Measurements from ENCODE around the gene CTRL. TPM values are rescaled to one million over a fixed set of nuclear protein-coding genes. Genes with fewer than 3 reads are reported as not detected.

CTRL gene
- total and polyA plus RNA-seq, 2 donors (not counting 3 experiments of a cell fraction or from before 2014, with no cell fraction given) = 1.0 to 1.1 TPM

DNA sequence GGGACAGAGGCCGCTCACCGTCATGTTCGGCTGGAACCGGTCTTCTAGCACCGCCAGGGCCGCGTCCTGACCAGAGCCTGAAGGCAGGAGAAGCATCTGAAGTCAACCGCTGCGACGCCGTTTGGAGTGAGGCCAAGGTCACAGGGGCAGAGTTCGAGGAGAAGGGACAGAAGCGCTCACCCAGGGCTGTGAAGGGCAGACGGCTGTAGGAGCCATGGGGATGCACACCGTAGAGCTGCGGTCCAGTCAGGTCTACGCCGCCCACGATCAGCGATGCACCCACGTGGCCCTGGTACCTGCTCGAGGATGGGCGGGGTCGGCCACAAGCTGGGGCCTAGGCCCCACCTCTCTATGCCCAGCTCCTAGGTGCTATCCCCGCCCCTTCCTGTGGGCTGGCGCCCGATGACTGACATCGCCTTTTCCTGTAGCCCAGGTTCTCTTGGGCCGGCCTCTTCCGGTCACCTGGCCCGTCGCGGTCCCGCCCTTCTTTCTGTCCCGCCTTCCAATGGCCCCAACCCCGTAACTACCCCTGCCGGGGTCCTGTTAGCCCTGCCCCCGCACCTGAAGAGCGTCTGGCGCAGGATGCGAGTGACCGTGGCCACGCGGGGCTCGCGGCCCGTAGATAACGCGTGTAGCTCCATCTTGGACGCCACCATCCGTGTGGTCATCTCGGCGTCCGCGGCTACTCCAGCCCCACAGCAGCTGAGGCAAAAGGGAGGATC, 3.9 kb upstream of the CTRL start:
- peak overlapping the region; percentile 31 to 88 (median 58) for H3K4me3 ChIP-seq (replicated peaks in 1 of 3; ENCODE audit: insufficient read depth in 1 of 3, low read depth in 1 of 3, low read length in 3 of 3)
- no TSS peak for BruUV-seq (replicated peaks)
- H3K9ac ChIP-seq (replicated peaks; ENCODE audit: extremely low read depth, insufficient read depth, low read length) = peak overlapping the region; percentile 77
- no peaks in the 10 kb centered on the region for H3K79me2 ChIP-seq (ENCODE audit: control insufficient read depth, insufficient read depth, low read length)
- peak overlapping the region; percentile 36 for H3K27ac ChIP-seq (ENCODE audit: insufficient read depth, low read depth, low read length)
- H3K4me2 ChIP-seq (ENCODE audit: insufficient read depth, low read length) = peak overlapping the region; percentile 78
- H3K9me1 ChIP-seq (replicated peaks; ENCODE audit: control insufficient read depth, extremely low read depth, insufficient read depth, low read length) = no peaks in the 10 kb centered on the region
- H2AFZ ChIP-seq (ENCODE audit: low read depth, low read length) = peak overlapping the region; percentile 45
- DNase-seq (ENCODE audit: low read depth, low spot score) (peak; percentile 91), FAIRE-seq (peak; percentile 97)
- TF ChIP-seq POLR2AphosphoS5 (IDR thresholded peaks at IDR 0.05; ENCODE audit: insufficient read depth, low read depth, low read length) = peak; percentile 67
- TF ChIP-seq, protein P1, sequence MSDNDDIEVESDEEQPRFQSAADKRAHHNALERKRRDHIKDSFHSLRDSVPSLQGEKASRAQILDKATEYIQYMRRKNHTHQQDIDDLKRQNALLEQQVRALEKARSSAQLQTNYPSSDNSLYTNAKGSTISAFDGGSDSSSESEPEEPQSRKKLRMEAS (IDR thresholded peaks at IDR 0.05; ENCODE audit: insufficient read depth, insufficient read length) = no peak
- peak; percentile 71 for TF ChIP-seq POLR2A (IDR thresholded peaks at IDR 0.05; ENCODE audit: low read depth, low read length)
- TF ChIP-seq MYC (IDR thresholded peaks at IDR 0.05; ENCODE audit: low read depth, low read length) = peak; percentile 30
- dilution Hi-C loops (cut with MboI; ENCODE audit: extremely low pct_ligation_motif_present, low sequenced_read_pairs) = no loop called here
- peaks cover 4 to 15% of the 10 kb centered on the region in 2 experiments for H3K36me3 ChIP-seq (ENCODE audit: control insufficient read depth in 2 of 2, extremely low read depth in 1 of 2, insufficient read depth in 2 of 2, low read length in 2 of 2)
- no peaks in the 10 kb centered on the region for H3K27me3 ChIP-seq (ENCODE audit: control insufficient read depth in 2 of 2, insufficient read depth in 2 of 2, low read length in 2 of 2)
- no peaks in the 10 kb centered on the region for H4K20me1 ChIP-seq (replicated peaks; ENCODE audit: control insufficient read depth, extremely low read depth, insufficient read depth, low read length)
- POLR2A ChIA-PET = interaction anchor here (0.8 to 1.1 kb wide), 3 partner anchors 11 to 31 kb away, joined by 3 to 5 read pairs (median 5); no protein-coding TSS in a partner anchor
- H3K9me3 ChIP-seq (replicated peaks; ENCODE audit: control insufficient read depth, insufficient read depth, low read length) = no peaks in the 10 kb centered on the region
- CTCF ChIA-PET = interaction anchor here (0.6 to 5.7 kb wide), 8 partner anchors 10 to 415 kb away, joined by 3 to 42 read pairs (median 4); partner anchors contain the start of gene NRN1L
- peaks cover 13% of the 10 kb centered on the region for H3K4me1 ChIP-seq (ENCODE audit: control insufficient read depth, extremely low read depth, insufficient read depth, low read length)
- intact Hi-C loops (cut with micrococcal nuclease) = loop anchor here (1.0 to 2.0 kb wide), 2 partner anchors 88 to 105 kb away; partner anchors contain the start of gene CENPT

DNA sequence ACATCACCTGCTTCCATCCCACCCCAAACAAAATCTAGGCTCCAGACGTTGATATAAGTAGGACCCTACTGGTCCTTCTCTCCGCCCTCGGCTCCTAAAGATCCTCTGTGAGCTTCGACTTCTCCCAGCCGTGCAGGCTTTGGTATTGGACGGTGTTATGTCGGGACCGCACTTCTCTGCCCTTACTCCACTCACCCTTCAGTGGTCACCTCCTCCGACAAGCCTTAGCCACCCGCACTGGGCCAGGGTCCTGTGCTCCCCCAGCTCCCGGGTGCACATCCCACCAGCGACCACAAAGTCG, 3.4 kb upstream of the CTRL start:
- H2AFZ ChIP-seq (ENCODE audit: low read depth, low read length) = peak overlapping the region; percentile 45

More for the DNA sequence above, 3.4 kb upstream of the CTRL start:
- ChIA-PET CTCF (interaction anchor here (0.8 to 5.7 kb wide), 7 partner anchors 9 to 415 kb away, joined by 3 to 42 read pairs (median 5); partner anchors contain the start of gene NRN1L), POLR2A (interaction anchor here (0.9 to 1.1 kb wide), 2 partner anchors 10 to 31 kb away, joined by 5 read pairs; no protein-coding TSS in a partner anchor)
- H3K36me3 ChIP-seq (ENCODE audit: control insufficient read depth in 2 of 2, extremely low read depth in 1 of 2, insufficient read depth in 2 of 2, low read length in 2 of 2) = peaks cover 4 to 12% of the 10 kb centered on the region in 2 experiments
- H3K9me1 ChIP-seq (replicated peaks; ENCODE audit: control insufficient read depth, extremely low read depth, insufficient read depth, low read length) = no peaks in the 10 kb centered on the region
- H3K4me1 ChIP-seq (ENCODE audit: control insufficient read depth, extremely low read depth, insufficient read depth, low read length) = peaks cover 13% of the 10 kb centered on the region
- H4K20me1 ChIP-seq (replicated peaks; ENCODE audit: control insufficient read depth, extremely low read depth, insufficient read depth, low read length) = no peaks in the 10 kb centered on the region
- intact Hi-C loops (cut with micrococcal nuclease) (loop anchor here (1.0 kb wide), 1 partner anchor 88 kb away; the partner anchor contains the start of gene CENPT), dilution Hi-C loops (cut with MboI; ENCODE audit: extremely low pct_ligation_motif_present, low sequenced_read_pairs) (no loop called here)
- peak; percentile 67 for FAIRE-seq
- H3K79me2 ChIP-seq (ENCODE audit: control insufficient read depth, insufficient read depth, low read length) = no peaks in the 10 kb centered on the region
- no peak overlapping the region for H3K27ac ChIP-seq (ENCODE audit: insufficient read depth, low read depth, low read length)
- peak overlapping the region; percentile 20 for H3K9ac ChIP-seq (replicated peaks; ENCODE audit: extremely low read depth, insufficient read depth, low read length)
- H3K27me3 ChIP-seq (ENCODE audit: control insufficient read depth in 2 of 2, insufficient read depth in 2 of 2, low read length in 2 of 2) = no peaks in the 10 kb centered on the region
- peak overlapping the region; percentile 31 to 88 (median 58) for H3K4me3 ChIP-seq (replicated peaks in 1 of 3; ENCODE audit: insufficient read depth in 1 of 3, low read depth in 1 of 3, low read length in 3 of 3)
- TF ChIP-seq EZH2 (IDR thresholded peaks at IDR 0.05; ENCODE audit: borderline replicate concordance, low read depth, low read length, severe bottlenecking) (no peak), MYC (IDR thresholded peaks at IDR 0.05; ENCODE audit: low read depth, low read length) (no peak), GATA2 (IDR thresholded peaks at IDR 0.05; ENCODE audit: insufficient read depth, insufficient read length, low read depth, low read length) (no peak), FOS (IDR thresholded peaks at IDR 0.05; ENCODE audit: borderline replicate concordance, insufficient read depth, low read length) (no peak), POLR2AphosphoS5 (IDR thresholded peaks at IDR 0.05; ENCODE audit: insufficient read depth, low read depth, low read length) (no peak), POLR2A (IDR thresholded peaks at IDR 0.05; ENCODE audit: low read depth, low read length) (no peak), JUN (IDR thresholded peaks at IDR 0.05; ENCODE audit: borderline replicate concordance, insufficient read depth, insufficient read length, low read depth) (no peak)
- TF ChIP-seq, protein P1 (IDR thresholded peaks at IDR 0.05; ENCODE audit: insufficient read depth, insufficient read length) = no peak
- TF ChIP-seq, protein P2, sequence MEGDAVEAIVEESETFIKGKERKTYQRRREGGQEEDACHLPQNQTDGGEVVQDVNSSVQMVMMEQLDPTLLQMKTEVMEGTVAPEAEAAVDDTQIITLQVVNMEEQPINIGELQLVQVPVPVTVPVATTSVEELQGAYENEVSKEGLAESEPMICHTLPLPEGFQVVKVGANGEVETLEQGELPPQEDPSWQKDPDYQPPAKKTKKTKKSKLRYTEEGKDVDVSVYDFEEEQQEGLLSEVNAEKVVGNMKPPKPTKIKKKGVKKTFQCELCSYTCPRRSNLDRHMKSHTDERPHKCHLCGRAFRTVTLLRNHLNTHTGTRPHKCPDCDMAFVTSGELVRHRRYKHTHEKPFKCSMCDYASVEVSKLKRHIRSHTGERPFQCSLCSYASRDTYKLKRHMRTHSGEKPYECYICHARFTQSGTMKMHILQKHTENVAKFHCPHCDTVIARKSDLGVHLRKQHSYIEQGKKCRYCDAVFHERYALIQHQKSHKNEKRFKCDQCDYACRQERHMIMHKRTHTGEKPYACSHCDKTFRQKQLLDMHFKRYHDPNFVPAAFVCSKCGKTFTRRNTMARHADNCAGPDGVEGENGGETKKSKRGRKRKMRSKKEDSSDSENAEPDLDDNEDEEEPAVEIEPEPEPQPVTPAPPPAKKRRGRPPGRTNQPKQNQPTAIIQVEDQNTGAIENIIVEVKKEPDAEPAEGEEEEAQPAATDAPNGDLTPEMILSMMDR (IDR thresholded peaks at IDR 0.05; ENCODE audit: extremely low read depth in 1 of 2, insufficient read depth in 1 of 2, low read depth in 1 of 2, low read length in 2 of 2) = no peak
- DNase-seq (ENCODE audit: low read depth, low spot score) = no peak
- no peaks in the 10 kb centered on the region for H3K9me3 ChIP-seq (replicated peaks; ENCODE audit: control insufficient read depth, insufficient read depth, low read length)
- H3K4me2 ChIP-seq (ENCODE audit: insufficient read depth, low read length) = peak overlapping the region; percentile 78
- no TSS peak for BruUV-seq (replicated peaks)

All from endothelial cell of umbilical vein (primary cell).